ENCODE data around the gene MSI2. TPM values are rescaled to one million over a fixed set of nuclear protein-coding genes. Genes with fewer than 3 reads are reported as not detected.
"Not testable (repeated sequence)": the region's sequence is repeated elsewhere in the genome, so short reads cannot be mapped to it uniquely, and the experiment has no call there.

The MSI2 gene
- total RNA-seq, 2 experiments from 2014 or later = 87.6 to 96.0 TPM

DNA sequence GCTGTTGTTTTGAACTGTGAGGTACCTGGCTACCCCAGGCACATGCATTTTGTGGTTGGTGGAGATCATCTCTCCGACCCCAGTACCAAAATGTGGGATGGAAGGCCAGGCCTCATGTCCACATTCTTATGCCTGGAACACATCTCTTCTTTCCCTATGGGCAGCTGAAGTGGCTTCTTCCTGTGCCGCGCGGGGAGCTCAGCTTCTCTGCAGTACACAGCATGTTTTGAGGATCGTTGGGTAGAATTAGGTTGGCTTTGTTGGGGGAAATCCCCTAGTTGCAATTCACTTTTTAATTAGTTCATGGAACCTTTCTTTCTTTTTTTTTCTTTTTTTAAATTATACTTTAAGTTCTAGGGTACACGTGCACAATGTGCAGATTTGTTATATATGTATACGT is 242.1 kb downstream of the MSI2 start:
- H3K27me3 Mint-ChIP-seq = no peaks in the 10 kb centered on the region
- DNase-seq = no peak
- peaks cover 12% of the 10 kb centered on the region for H3K4me1 Mint-ChIP-seq
- no peaks in the 10 kb centered on the region for H3K36me3 Mint-ChIP-seq (ENCODE audit: low read depth)
- POLR2A ChIA-PET = no interaction called here
- no peak overlapping the region for H3K27ac Mint-ChIP-seq
- no peaks in the 10 kb centered on the region for H3K9me3 Mint-ChIP-seq
- CTCF ChIA-PET = interaction anchor here (1.8 to 2.5 kb wide), 3 partner anchors 11 to 255 kb away, joined by 4 to 8 read pairs (median 6); no protein-coding TSS in a partner anchor
- H3K4me3 Mint-ChIP-seq = no peak overlapping the region

GRCh38 chr17:57499221-57499620 is 242.9 kb downstream of the MSI2 start:
- H3K9me3 Mint-ChIP-seq; H3K27ac Mint-ChIP-seq; H3K36me3 Mint-ChIP-seq (ENCODE audit: low read depth); DNase-seq; H3K27me3 Mint-ChIP-seq; H3K4me3 Mint-ChIP-seq; POLR2A ChIA-PET: not testable (repeated sequence)
- CTCF ChIA-PET = interaction anchor here (0.6 kb wide), 2 partner anchors 148 to 255 kb away, joined by 3 to 7 read pairs; no protein-coding TSS in a partner anchor
- peaks cover 12% of the 10 kb centered on the region for H3K4me1 Mint-ChIP-seq

- POLR2A ChIA-PET = no interaction called here
- CTCF ChIA-PET = interaction anchor here (0.6 kb wide), 2 partner anchors 148 to 255 kb away, joined by 3 to 7 read pairs; no protein-coding TSS in a partner anchor
- Mint-ChIP-seq H3K27ac (no peak overlapping the region), H3K4me3 (no peak overlapping the region), H3K4me1 (peaks cover 12% of the 10 kb centered on the region), H3K27me3 (no peaks in the 10 kb centered on the region), H3K9me3 (no peaks in the 10 kb centered on the region), H3K36me3 (ENCODE audit: low read depth) (no peaks in the 10 kb centered on the region)
- no peak for DNase-seq
These were observed 243.3 kb downstream of the MSI2 start for GRCh38 chr17:57499648-57500049.

DNA sequence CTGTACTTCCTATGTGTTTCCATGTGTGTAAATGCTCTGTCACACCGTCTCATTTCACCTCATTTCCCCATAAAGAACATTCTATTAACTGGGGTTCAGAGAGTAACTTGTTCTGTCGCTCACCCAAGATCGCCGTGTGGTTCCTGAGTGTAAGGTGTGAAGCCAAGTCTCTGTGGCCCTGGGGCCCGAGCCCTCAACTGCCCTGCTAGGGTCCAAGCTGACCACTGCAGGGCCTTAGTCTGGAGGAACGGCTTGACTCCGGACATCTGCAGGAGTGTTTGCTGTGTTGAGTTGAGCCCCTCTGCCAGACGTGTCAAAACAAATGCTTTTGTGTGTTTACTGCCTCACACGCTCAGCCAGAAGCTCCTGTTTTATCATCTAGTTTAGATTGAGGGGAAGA is 244.7 kb downstream of the MSI2 start:
- DNase-seq = no peak
- no peaks in the 10 kb centered on the region for H3K36me3 Mint-ChIP-seq (ENCODE audit: low read depth)
- no peak overlapping the region for H3K27ac Mint-ChIP-seq
- no peaks in the 10 kb centered on the region for H3K27me3 Mint-ChIP-seq
- peaks cover 12% of the 10 kb centered on the region for H3K4me1 Mint-ChIP-seq
- CTCF ChIA-PET = no interaction called here
- POLR2A ChIA-PET = no interaction called here
- H3K9me3 Mint-ChIP-seq = no peaks in the 10 kb centered on the region
- H3K4me3 Mint-ChIP-seq = no peak overlapping the region

GRCh38 chr17:57502022-57502421 is 245.7 kb downstream of the MSI2 start:
- H3K36me3 Mint-ChIP-seq (ENCODE audit: low read depth) = no peaks in the 10 kb centered on the region
- no peaks in the 10 kb centered on the region for H3K27me3 Mint-ChIP-seq
- H3K4me1 Mint-ChIP-seq = peaks cover 12% of the 10 kb centered on the region
- DNase-seq = no peak
- no peak overlapping the region for H3K4me3 Mint-ChIP-seq
- H3K9me3 Mint-ChIP-seq = no peaks in the 10 kb centered on the region
- ChIA-PET POLR2A (no interaction called here), CTCF (no interaction called here)
- no peak overlapping the region for H3K27ac Mint-ChIP-seq

- Mint-ChIP-seq H3K9me3 (no peaks in the 10 kb centered on the region), H3K4me1 (peaks cover 10% of the 10 kb centered on the region), H3K27ac (no peak overlapping the region), H3K27me3 (no peaks in the 10 kb centered on the region), H3K36me3 (ENCODE audit: low read depth) (no peaks in the 10 kb centered on the region), H3K4me3 (no peak overlapping the region)
- CTCF ChIA-PET = no interaction called here
- DNase-seq = no peak
- POLR2A ChIA-PET = no interaction called here
These were observed 246.5 kb downstream of the MSI2 start for GRCh38 chr17:57502811-57503241.

DNA sequence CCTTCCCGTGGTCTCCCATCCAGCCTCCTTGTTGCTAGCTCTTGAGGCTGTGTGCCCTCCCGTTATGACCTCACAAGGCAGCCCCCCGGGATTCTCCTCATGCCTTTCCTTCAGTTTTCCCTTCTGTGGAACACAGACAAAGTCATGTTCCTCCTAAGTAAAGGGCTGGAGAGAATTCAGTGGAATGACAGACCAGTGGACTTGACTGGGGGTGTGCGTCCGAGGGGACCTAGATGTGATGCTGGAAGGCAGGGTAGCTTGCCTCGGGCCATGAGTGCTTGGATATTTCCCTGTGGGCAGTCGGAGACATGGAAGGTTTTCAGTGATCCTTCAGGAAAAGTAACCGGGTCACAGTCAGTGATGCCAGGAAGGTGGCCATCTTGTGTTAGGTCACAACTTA is 247.9 kb downstream of the MSI2 start:
- no peak for DNase-seq
- H3K36me3 Mint-ChIP-seq (ENCODE audit: low read depth) = no peaks in the 10 kb centered on the region
- no peaks in the 10 kb centered on the region for H3K9me3 Mint-ChIP-seq
- peaks cover 5% of the 10 kb centered on the region for H3K4me1 Mint-ChIP-seq
- H3K4me3 Mint-ChIP-seq = no peak overlapping the region
- no peaks in the 10 kb centered on the region for H3K27me3 Mint-ChIP-seq
- POLR2A ChIA-PET = no interaction called here
- CTCF ChIA-PET = no interaction called here
- no peak overlapping the region for H3K27ac Mint-ChIP-seq

GRCh38 chr17:57505841-57506773 is 249.8 kb downstream of the MSI2 start:
- no peak for DNase-seq
- no peak overlapping the region for H3K4me3 Mint-ChIP-seq
- no peak overlapping the region for H3K27ac Mint-ChIP-seq
- H3K36me3 Mint-ChIP-seq (ENCODE audit: low read depth) = peaks cover 1% of the 10 kb centered on the region
- no peaks in the 10 kb centered on the region for H3K9me3 Mint-ChIP-seq
- no peaks in the 10 kb centered on the region for H3K4me1 Mint-ChIP-seq
- ChIA-PET POLR2A (no interaction called here), CTCF (no interaction called here)
- H3K27me3 Mint-ChIP-seq = no peaks in the 10 kb centered on the region

DNA sequence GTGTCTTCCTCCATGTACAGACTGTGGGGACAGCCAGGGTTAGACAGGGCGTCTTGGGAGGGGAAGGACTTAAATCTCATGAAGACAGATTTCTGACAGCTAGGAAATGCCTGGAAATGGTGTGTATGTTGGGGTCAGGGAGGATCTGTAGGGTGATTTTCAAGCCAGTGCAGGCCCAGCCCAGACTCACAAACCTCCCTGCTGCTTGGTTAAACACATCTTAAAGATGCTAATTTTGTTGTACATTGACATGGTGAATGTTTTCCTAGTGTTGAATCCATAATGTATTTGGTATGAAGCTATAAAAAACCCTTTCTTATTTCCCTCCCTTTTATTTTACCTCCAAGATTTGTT is 250.4 kb downstream of the MSI2 start:
- no peaks in the 10 kb centered on the region for H3K9me3 Mint-ChIP-seq
- ChIA-PET CTCF (no interaction called here), POLR2A (no interaction called here)
- no peaks in the 10 kb centered on the region for H3K27me3 Mint-ChIP-seq
- no peaks in the 10 kb centered on the region for H3K4me1 Mint-ChIP-seq
- H3K36me3 Mint-ChIP-seq (ENCODE audit: low read depth) = peaks cover 1% of the 10 kb centered on the region
- H3K27ac Mint-ChIP-seq = no peak overlapping the region
- DNase-seq = no peak
- no peak overlapping the region for H3K4me3 Mint-ChIP-seq

DNA sequence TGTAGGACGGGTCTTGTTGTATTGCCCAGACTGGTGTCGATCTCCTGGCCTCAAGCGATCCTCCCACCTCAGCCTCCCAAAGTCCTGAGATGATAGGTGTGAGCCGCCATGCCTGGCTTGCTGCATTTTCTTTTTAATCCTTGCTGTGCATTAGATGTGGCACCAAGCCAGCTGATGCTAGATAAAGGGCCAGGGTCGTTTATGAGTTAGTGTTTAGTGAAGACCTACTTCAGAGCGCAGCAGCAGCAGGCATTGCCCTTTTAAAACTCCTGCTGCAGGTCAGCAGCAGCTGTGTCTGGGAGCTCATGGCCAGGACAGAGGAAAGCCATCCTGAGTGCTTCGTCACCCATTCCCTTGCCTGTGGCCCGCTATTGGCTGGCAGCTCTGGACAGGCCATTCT is 251.5 kb downstream of the MSI2 start:
- Mint-ChIP-seq H3K36me3 (ENCODE audit: low read depth) (peaks cover 1% of the 10 kb centered on the region), H3K4me3 (no peak overlapping the region), H3K27me3 (no peaks in the 10 kb centered on the region), H3K9me3 (no peaks in the 10 kb centered on the region), H3K4me1 (no peaks in the 10 kb centered on the region), H3K27ac (no peak overlapping the region)
- CTCF ChIA-PET = no interaction called here
- POLR2A ChIA-PET = no interaction called here
- no peak for DNase-seq

DNA sequence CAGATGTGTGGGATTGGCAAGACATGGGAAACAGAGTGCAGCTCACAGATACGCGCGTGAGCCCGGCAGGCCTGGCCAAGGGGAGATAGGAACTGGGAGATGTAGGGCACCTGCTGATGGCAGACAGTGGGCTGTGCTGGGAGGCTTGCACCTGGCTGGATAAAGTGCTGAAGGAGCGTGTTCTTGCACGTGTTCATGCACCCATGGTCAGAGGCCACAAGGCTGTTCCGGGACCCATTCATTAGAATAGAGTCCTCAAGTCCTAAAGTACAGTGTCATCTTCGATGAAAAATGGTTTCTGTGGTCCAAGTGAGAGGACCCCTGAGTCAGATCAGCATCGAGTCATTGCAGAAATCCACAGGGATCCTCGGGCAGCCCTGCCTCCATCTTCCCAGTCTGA is 252.3 kb downstream of the MSI2 start:
- CTCF ChIA-PET = interaction anchor here (0.9 kb wide), 1 partner anchor 14 kb away, joined by 3 read pairs; no protein-coding TSS in a partner anchor

DNA sequence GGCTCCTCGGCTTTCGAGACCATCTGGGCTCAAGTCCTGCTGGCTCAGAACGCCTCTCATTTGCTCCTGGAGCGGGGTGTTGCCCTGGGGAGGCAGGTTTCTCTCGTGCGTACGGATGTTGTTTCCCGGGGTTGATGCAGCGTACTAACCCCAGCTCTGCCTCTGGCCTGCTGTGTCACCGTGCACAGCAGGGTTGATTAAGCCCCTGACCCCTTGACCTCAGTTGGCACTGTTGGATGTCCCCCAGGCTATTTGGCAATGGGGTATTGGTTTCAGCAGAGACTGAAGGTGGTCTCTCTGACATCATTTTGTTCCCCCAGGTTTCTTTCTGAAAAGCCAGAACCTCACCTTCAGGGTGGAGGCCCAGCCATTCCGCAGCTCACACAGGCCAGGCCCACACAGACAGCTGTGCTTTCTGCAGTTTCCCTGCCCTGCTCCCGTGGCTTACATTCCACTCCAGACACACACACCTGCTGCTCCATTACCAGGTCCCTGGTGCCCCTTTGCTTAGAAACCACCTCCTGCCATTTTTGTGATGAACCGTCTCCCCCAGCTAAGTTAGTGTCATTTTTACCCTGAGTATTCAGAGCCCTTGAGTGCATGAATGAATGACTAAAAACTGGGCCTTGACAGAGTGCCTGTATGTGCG is 255.3 kb downstream of the MSI2 start:
- ChIA-PET POLR2A (no interaction called here), CTCF (interaction anchor here (1.8 kb wide), 1 partner anchor 9 kb away, joined by 5 read pairs; no protein-coding TSS in a partner anchor)
- Mint-ChIP-seq H3K27ac (no peak overlapping the region), H3K27me3 (no peaks in the 10 kb centered on the region), H3K36me3 (ENCODE audit: low read depth) (peaks cover 1% of the 10 kb centered on the region), H3K4me1 (no peaks in the 10 kb centered on the region), H3K4me3 (no peak overlapping the region), H3K9me3 (no peaks in the 10 kb centered on the region)
- no peak for DNase-seq

More for the DNA sequence above, 252.3 kb downstream of the MSI2 start:
- H3K27me3 Mint-ChIP-seq = no peaks in the 10 kb centered on the region
- peaks cover 1% of the 10 kb centered on the region for H3K36me3 Mint-ChIP-seq (ENCODE audit: low read depth)
- H3K4me1 Mint-ChIP-seq = no peaks in the 10 kb centered on the region
- H3K9me3 Mint-ChIP-seq = no peaks in the 10 kb centered on the region
- no peak overlapping the region for H3K27ac Mint-ChIP-seq
- no peak for DNase-seq
- H3K4me3 Mint-ChIP-seq = no peak overlapping the region
- POLR2A ChIA-PET = no interaction called here

GRCh38 chr17:57512258-57512657 is 255.9 kb downstream of the MSI2 start:
- no peaks in the 10 kb centered on the region for H3K9me3 Mint-ChIP-seq
- CTCF ChIA-PET = interaction anchor here (1.8 kb wide), 1 partner anchor 8 kb away, joined by 5 read pairs; no protein-coding TSS in a partner anchor
- H3K27me3 Mint-ChIP-seq = no peaks in the 10 kb centered on the region
- POLR2A ChIA-PET = no interaction called here
- no peak overlapping the region for H3K27ac Mint-ChIP-seq
- no peak overlapping the region for H3K4me3 Mint-ChIP-seq
- peaks cover 1% of the 10 kb centered on the region for H3K36me3 Mint-ChIP-seq (ENCODE audit: low read depth)
- no peak for DNase-seq
- no peaks in the 10 kb centered on the region for H3K4me1 Mint-ChIP-seq
